ENCODE results near the gene CEP95.

- no peak for TF ChIP-seq ETV6 (conservative IDR thresholded peaks at IDR 0.05 in 1 of 2, IDR thresholded peaks at IDR 0.05 in 1 of 2; ENCODE audit: borderline replicate concordance in 1 of 2, low read depth in 1 of 2)
- no peak for TF ChIP-seq CTCF (IDR thresholded peaks at IDR 0.05 in 2 of 3, conservative IDR thresholded peaks at IDR 0.05 in 1 of 3; ENCODE audit: control insufficient read depth in 2 of 3, extremely low read depth in 1 of 3, insufficient read depth in 1 of 3, low read depth in 3 of 3, low read length in 3 of 3)
- no peak for TF ChIP-seq POLR2A (IDR thresholded peaks at IDR 0.05; ENCODE audit: low read depth, low read length)
- no peak for TF ChIP-seq SIN3A (IDR thresholded peaks at IDR 0.05; ENCODE audit: low read depth, low read length)
- no peak for TF ChIP-seq ATF7 (IDR thresholded peaks at IDR 0.05; ENCODE audit: low read depth)
- TF ChIP-seq CREB1 (IDR thresholded peaks at IDR 0.05; ENCODE audit: low read depth), result no peak
- TF ChIP-seq ATF2 (IDR thresholded peaks at IDR 0.05; ENCODE audit: low read length), result no peak
- TF ChIP-seq ZNF24 (IDR thresholded peaks at IDR 0.05), result no peak
- no peak for TF ChIP-seq ELK1 (IDR thresholded peaks at IDR 0.05; ENCODE audit: low read depth, low read length)
- TF ChIP-seq POLR2AphosphoS5 (IDR thresholded peaks at IDR 0.05; ENCODE audit: low read length), result no peak
- TF ChIP-seq FOXK2 (IDR thresholded peaks at IDR 0.05), result no peak
Measured at GRCh38 chr17:64544742-64545141, 38.0 kb downstream of the CEP95 start.

Data from GM12878 (cell line).